Dedifferentiated amniotic fluid mesenchymal stem cell (primary cell): ENCODE measurements around the gene IFFO2.

ENCODE experiments used
- DNase-seq: peaks from one replicate; pipeline ENCODE4 v3.0.0-alpha.2; 2016; ENCODE audit errors: extremely low spot score

Gene IFFO2

GRCh38 chr1:18950401-18951026 is 6.0 kb downstream of the IFFO2 start:
- DNase-seq = no peak

DNA sequence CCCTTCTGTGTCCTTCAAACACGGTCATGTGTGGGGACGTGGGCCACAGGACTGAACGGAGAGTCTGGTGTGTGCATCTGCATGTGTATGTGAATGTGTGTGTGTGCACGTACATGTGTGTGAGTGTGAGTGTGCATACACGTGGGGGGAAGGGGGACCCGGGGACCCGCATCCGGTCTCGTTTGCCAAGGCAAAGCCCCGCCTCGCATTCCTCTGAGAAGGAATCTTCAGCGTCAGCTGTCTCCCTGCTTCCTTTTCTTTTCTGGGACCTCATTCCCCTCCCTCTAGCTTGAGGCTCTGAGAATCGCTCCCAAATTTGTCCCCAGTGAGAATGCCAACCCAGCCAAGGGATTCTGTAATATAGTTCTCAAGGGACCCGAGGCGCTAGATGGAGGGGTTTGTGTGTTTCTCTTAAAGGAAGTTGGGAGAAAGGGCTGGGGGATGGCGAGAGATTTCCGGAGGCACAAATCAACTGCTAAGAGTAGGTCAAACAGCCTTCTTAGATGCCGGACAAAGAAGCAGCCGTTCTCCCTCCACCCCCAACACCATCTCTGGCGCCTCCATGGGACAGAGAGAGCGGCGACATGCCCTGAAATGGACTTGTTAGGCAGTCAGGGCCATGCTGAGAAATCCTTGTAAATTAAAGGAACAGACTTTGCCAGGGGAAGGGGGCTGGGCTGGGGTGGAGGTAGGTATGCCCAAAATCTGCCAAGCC is 6.6 kb downstream of the IFFO2 start:
- peak; percentile 47 for DNase-seq

DNA sequence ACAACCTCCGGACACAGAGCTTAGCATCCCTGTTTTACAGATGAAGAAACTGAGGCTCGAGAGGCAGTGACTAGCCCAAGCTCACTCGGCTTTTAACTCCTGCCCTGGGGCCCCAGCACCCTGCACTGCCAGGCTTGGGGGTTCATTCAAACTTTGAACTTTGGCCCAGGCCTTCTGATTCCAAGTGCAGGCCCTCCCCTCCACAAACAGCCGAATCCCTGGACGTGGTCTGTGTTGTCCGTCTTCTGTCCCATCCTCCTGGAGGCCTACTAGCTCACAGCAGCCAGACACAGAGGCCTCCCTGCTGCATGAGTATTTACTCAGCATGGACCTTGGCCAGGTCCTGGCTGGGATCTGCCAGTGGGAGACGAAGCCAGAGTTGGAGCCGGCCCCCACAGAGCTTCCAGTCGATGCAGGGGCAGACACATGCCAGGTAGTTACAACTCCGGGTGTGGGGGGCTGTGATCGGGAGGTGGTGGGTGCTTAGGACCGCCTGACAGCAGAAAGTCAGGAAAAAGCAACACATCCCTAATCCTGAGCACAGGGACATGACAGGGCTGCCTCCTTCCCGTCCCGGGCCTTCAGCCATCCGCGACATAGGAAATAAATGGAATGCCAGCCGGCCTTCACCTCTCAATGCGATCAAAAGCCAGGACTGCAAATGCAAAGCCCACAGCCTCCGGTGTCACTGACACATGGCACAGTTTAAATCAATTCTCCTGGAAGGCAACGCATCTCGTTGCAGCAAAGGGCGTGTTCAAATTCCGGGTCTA is 7.4 kb downstream of the IFFO2 start:
- DNase-seq = no peak

- no peak for DNase-seq
Measured at GRCh38 chr1:18948048-18948912, 8.2 kb downstream of the IFFO2 start.

DNA sequence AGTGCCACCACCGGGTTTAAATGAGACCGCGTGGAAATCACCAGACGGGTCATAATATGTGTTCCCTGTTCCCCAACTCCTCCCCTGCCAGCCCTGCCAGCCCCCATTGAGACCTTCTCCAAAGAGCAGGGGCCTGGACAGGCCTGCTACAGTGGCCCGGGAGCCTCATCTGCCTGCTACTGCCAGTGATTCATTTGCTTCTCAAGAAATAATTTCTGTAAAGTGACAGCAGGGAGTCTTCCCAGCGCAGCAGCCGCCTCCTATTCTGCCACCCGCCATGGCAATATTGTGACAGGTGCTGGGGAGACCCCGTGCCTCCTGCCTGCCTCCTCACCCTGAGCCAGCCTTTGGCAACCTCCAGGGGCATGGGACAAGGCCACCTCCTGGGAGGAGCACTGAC is 8.9 kb downstream of the IFFO2 start:
- DNase-seq = no peak

GRCh38 chr1:18946550-18947381 is 9.7 kb downstream of the IFFO2 start:
- DNase-seq = no peak

GRCh38 chr1:18945401-18945849 is 11.1 kb downstream of the IFFO2 start:
- no peak for DNase-seq

- no peak for DNase-seq
Measured at GRCh38 chr1:18944810-18945209, 11.7 kb downstream of the IFFO2 start.

- DNase-seq = no peak
Measured at GRCh38 chr1:18943914-18944572, 12.4 kb downstream of the IFFO2 start.

DNA sequence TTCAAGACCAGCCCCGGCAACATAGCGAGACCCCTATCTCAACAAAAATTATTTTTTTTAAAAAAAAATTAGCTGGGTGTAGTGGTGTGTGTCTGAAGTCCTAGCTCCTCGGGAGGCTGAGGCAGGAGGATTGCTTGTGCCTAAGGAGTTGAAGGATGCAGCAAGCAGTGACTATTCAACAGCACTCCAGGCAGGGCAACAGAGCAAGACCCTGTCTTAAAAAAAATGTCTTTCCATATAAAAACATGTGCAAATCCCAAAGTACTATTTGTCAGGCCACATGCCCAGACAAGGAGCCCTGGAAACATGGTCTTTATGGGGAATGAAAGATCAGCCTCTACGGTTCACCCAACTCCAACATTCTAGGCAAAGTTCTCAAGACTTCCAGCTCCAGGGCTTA is 13.3 kb downstream of the IFFO2 start:
- DNase-seq = no peak

- DNase-seq = no peak
Measured at GRCh38 chr1:18942340-18942739, 14.1 kb downstream of the IFFO2 start.

GRCh38 chr1:18941221-18942141 is 15.0 kb downstream of the IFFO2 start:
- no peak for DNase-seq

GRCh38 chr1:18940303-18941020 is 16.0 kb downstream of the IFFO2 start:
- DNase-seq = no peak

DNA sequence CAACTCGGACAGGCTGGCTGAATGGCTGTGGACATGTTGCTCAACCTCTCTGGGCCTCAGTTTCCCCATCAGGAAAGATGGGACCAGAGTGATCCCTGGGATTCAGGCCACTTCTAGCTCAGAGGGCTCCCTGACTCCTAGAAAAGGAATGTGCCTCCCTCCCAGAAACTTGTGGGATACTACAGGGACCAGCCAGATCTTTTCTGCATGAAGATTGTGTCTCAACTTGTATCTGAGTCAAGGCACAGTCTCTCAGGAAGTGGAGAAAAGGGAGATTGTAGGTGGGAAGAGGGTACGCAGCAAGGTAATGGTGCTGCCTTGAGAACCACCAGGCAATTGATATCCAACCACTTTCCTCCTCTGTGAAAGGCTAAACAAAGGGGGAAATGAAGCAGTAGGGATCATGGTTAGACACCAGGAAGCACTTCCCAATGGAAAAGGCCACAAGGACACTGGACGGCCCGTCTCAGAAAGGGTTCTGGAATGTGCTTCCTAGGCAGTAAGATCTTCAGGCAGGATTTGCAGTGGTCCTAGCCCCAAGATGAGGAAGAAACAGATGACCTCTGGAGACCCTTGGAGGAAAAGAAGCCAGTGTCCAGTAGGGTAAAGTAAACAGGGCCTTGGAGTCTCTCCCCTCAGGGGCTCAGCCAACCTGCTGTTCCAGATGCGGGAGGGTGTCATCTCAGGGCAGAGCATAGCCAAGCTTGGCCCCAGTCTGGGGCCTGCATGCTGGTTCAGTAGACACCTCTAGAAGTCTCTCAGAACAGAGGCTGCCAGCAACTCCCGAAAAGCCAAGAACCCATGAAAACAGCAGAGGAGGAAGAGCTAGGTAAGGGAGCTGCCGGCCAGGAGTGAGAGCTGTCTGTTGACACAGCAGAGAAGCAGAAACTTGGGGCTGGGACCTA is 16.8 kb downstream of the IFFO2 start:
- DNase-seq = no peak

GRCh38 chr1:18938707-18939070 is 17.8 kb downstream of the IFFO2 start:
- DNase-seq = no peak

DNA sequence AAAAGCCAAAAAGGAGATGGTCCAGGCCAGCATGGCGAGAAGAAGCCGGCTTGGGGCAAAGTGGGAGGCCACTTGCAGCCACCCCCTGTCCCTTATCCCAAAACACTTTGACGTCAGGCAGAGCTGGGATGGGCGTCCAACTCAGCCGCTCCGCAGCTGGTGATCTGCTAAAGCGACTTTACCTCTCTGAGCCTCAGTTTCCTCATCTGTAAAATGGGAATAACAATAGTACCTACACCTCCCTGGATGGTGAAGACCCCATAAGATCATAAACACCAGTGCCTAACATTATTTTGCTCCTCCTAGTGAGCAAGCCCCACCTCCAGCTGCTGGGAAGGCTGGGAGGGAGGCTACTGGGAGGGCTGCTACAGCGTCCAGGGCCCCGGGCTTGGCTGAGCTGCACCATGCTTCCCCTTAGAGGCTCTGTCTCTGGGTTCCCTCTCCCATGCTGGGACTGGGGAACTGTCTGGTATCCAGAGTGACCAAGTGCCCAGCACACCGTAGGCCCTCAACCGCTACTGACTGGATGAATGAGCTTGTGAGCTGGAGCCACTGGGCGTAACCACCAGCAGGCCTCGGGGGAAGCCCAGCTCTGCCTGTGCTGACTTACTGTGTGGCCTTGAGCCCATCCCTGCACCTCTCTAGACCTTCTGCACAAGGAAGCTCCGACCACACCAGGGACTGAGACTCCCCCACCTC is 18.3 kb downstream of the IFFO2 start:
- no peak for DNase-seq

DNA sequence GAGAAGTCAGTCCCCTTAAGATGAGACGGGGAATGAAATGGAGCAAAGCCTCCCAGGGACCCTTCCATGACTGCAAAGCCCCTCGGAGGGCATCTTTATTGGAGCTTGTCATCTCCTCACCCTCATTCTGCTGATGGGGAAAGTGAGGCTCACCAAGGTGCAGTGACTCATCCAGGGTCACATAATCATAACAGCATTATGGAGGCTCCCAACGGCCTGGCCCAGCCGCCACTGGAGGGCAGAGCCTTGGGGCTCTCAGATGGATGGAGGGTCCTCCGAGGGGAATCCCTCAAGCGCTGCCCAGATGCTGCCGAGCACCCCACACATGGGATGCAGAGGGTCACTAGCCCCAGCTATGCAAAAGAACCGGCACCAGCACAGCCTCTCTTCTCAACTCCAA is 18.9 kb downstream of the IFFO2 start:
- no peak for DNase-seq
